ENCODE data around the gene CHAF1A.

Gene CHAF1A

DNA sequence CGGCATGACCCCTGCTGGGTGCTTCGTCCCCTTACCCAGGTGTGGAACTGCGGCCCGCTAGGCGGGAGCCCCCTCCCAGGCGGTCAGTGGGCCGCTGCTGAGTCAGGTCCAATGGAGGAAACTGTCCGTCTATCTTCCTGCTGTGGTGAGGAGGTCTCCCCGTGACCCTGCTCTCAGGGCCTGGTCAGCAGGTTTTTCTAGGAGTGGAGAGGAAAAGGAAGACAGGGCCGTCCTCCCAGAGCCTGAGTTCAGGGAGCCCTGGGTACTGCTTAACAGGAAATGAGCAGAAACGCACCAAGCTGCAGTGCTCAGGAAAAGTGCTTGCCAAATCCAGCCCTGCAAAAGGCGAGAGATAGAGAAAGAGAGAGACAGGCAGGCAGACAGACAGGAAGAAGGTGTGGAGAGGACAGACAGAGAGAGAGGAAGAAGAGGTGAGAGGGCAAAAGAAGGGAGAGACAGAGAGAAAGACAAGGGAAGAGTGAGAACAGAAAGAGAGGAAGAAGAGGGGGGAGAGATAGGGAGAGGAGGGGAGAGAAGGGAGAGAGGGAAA lies 12.3 kb upstream of the CHAF1A start:
- TF ChIP-seq, protein P1, sequence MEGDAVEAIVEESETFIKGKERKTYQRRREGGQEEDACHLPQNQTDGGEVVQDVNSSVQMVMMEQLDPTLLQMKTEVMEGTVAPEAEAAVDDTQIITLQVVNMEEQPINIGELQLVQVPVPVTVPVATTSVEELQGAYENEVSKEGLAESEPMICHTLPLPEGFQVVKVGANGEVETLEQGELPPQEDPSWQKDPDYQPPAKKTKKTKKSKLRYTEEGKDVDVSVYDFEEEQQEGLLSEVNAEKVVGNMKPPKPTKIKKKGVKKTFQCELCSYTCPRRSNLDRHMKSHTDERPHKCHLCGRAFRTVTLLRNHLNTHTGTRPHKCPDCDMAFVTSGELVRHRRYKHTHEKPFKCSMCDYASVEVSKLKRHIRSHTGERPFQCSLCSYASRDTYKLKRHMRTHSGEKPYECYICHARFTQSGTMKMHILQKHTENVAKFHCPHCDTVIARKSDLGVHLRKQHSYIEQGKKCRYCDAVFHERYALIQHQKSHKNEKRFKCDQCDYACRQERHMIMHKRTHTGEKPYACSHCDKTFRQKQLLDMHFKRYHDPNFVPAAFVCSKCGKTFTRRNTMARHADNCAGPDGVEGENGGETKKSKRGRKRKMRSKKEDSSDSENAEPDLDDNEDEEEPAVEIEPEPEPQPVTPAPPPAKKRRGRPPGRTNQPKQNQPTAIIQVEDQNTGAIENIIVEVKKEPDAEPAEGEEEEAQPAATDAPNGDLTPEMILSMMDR (IDR thresholded peaks at IDR 0.05; ENCODE audit: unreplicated experiment in 3 of 3): no peak
- Mint-ChIP-seq H3K9me3 (no peaks in the 10 kb centered on the region), H3K36me3 (ENCODE audit: low read depth) (peaks cover 5% of the 10 kb centered on the region), H3K27ac (peak overlapping the region; percentile 87 to 96 (median 95)), H3K4me3 (peak overlapping the region; percentile 39 to 63 (median 45)), H3K4me1 (peaks cover 71% of the 10 kb centered on the region), H3K27me3 (ENCODE audit: low read depth) (no peaks in the 10 kb centered on the region)

DNA sequence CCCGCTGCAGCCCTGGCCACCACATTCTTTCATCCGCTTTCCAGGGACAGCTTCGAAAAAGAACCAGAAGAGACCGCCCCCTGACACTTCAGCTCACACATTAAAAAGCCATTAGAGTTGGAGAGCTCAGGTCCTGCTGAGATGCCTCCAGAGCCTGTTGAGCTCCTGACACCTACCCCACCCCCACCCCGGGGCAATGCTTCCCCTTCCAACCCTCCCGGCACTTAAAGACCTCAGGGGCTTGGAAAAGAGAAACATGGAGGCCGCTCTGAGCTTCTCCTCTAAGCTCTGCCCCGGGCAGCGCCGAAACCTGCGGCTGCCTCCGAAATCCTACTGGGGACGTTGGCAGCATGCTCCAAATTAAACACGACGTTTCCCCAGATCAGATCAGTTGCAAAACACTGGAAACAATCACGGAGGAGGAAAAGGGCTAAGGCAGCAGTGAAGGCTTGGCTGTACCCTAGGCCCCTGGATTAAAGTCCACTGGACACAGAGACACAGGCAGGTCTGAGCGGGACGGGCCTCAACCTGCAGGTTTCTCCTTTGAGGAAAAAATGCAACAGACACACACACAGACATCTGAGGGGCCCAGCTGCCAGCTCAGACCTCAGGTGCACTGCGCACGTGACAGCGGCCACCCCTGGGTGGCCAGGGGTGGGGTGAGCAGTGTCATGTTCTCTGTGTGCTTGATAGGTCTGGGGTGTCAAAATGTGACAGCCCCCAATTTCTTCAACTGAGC lies 11.7 kb upstream of the CHAF1A start:
- Mint-ChIP-seq H3K27me3 (ENCODE audit: low read depth) (no peaks in the 10 kb centered on the region), H3K4me1 (peaks cover 67% of the 10 kb centered on the region), H3K36me3 (ENCODE audit: low read depth) (peaks cover 10% of the 10 kb centered on the region), H3K9me3 (no peaks in the 10 kb centered on the region), H3K27ac (peak overlapping the region; percentile 87 to 96 (median 95)), H3K4me3 (peak overlapping the region; percentile 39 to 63 (median 45))
- TF ChIP-seq, protein P1 (IDR thresholded peaks at IDR 0.05; ENCODE audit: unreplicated experiment in 3 of 3): no peak

DNA sequence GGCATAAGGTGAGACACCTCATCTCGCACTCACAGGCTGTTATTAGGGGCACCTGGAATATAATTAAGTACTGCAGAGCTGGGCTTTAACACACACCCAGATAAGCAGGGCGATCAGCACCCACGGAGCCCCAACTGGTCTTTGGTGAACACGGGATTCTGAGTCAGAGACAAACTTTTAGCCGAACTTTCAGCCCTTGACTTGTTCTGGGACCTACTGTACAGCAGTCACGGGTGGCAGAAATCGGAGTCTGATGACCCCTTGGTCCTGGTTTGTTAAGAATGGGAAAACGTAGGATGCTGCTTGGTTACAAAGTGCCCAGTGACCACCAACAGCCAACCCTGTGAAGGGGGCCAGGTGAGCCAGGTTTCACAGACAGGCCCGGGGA lies 11.1 kb upstream of the CHAF1A start:
- peak overlapping the region; percentile 87 to 96 (median 95) for H3K27ac Mint-ChIP-seq
- TF ChIP-seq, protein P1 (IDR thresholded peaks at IDR 0.05; ENCODE audit: unreplicated experiment in 3 of 3): no peak
- H3K27me3 Mint-ChIP-seq (ENCODE audit: low read depth): no peaks in the 10 kb centered on the region
- H3K36me3 Mint-ChIP-seq (ENCODE audit: low read depth): peaks cover 10% of the 10 kb centered on the region
- H3K4me3 Mint-ChIP-seq: peak overlapping the region in 1 of 3 experiments; percentile 63
- peaks cover 61% of the 10 kb centered on the region for H3K4me1 Mint-ChIP-seq
- no peaks in the 10 kb centered on the region for H3K9me3 Mint-ChIP-seq

DNA sequence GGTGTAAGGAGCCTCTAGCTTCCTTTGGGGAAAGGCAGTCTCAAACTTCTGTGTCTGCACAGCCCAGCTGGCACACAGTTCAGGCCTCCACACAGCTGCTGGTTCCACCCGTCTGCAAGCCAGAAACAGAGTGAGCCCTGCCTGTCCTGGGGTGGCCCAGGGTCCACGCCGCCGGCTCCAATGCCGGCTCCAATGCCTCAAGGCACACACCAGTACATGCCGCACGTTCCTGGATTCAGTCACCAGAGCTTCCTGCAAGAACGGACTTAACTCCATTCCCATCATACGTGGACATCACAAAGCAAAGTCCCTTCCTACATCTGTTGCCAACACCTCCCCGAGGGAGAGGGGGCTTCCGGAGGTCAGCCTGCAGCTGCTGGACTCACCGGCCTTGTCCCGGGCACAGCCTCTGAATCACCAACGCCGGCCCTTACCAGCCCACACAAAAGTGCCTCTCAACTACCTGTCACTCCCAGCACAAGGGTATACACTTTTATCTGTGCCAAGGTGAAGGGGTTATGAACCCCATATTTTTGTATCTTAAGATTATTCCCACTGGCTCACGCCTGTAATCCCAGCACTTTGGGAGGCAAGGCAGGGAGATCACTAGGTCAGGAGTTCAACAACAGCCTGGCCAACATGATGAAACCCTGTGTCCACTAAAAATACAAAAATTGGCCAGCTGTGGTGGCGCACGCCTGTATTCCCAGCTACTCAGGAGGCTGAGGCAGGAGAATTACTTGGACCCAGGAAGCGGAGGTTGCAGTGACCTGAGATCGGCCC lies 10.5 kb upstream of the CHAF1A start:
- Mint-ChIP-seq H3K27ac (peak overlapping the region; percentile 87 to 96 (median 95)), H3K36me3 (ENCODE audit: low read depth) (peaks cover 15% of the 10 kb centered on the region), H3K4me1 (peaks cover 66% of the 10 kb centered on the region), H3K9me3 (no peaks in the 10 kb centered on the region), H3K4me3 (peak overlapping the region in 2 of 3 experiments; percentile 12 to 19), H3K27me3 (ENCODE audit: low read depth) (no peaks in the 10 kb centered on the region)
- TF ChIP-seq, protein P1 (IDR thresholded peaks at IDR 0.05; ENCODE audit: unreplicated experiment in 3 of 3): no peak

DNA sequence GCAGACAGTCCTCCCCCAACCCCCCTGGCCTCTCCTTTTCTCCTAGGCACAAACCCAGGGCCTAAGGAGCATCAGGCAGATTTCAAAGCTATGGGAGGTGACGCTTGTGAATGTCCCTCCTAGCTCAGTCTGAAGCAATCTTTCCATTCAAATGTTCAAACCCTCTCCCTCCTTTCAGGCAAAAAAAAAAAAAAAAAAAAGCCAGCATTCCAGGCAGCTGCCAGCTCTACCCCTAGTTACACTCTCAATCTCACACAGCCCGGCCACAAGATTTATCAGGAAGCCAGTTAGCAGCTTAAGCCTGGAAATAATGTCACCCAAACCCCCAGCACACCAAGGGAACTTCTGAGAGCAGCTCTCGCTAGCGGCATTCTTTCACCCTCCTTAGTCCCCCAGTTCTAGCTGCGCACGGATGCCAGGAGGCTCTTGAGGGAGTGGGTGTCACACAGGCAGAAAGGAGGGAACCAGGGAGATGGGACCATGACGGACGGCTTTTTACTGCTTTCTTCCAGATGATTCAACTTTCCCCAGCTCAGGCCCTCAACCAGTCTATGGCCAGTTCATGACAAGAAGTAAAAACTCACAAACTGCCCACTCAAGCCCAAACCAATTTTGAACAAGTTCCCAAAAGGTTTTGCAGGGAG lies 8.4 kb upstream of the CHAF1A start:
- TF ChIP-seq, protein P1 (IDR thresholded peaks at IDR 0.05; ENCODE audit: unreplicated experiment in 3 of 3): no peak
- Mint-ChIP-seq H3K27ac (peak overlapping the region; percentile 53 to 82 (median 71)), H3K27me3 (ENCODE audit: low read depth) (no peaks in the 10 kb centered on the region), H3K36me3 (ENCODE audit: low read depth) (peaks cover 17% of the 10 kb centered on the region), H3K9me3 (no peaks in the 10 kb centered on the region), H3K4me3 (peak overlapping the region; percentile 2 to 32 (median 8)), H3K4me1 (peaks cover 64% of the 10 kb centered on the region)

Data from nephron (organoid).